GM12878 (cell line): Measurements from ENCODE around the gene PCDHGC3. TPM values are rescaled to one million over a fixed set of nuclear protein-coding genes. Genes with fewer than 3 reads are reported as not detected.

ENCODE experiments used
- ATF3 ChIP-seq: IDR thresholded peaks from 2 replicates; pipeline ENCODE4 v1.6.1; 2011; ENCODE audit warnings: low read depth, mild to moderate bottlenecking, low read length, moderate library complexity, borderline replicate concordance; ENCODE audit errors: extremely low read depth
- BCL11A ChIP-seq: IDR thresholded peaks from 2 replicates; pipeline ENCODE4 v1.6.1; 2011; ENCODE audit warnings: low read depth, low read length
- BRCA1 ChIP-seq: IDR thresholded peaks from 2 replicates; pipeline ENCODE4 v1.6.1; 2011; ENCODE audit warnings: low read depth, low read length, improper control_type of control experiment
- CBX5 ChIP-seq: sonication (generic); IDR thresholded peaks from 2 replicates; pipeline ENCODE4 v1.6.1; 2016; ENCODE audit warnings: low read depth, moderate library complexity, mild to moderate bottlenecking, inconsistent platforms
- ELK1 ChIP-seq: IDR thresholded peaks from 2 replicates; pipeline ENCODE4 v1.6.1; 2012; ENCODE audit warnings: low read depth, low read length, improper control_type of control experiment
- EZH2 ChIP-seq: IDR thresholded peaks from 2 replicates; pipeline ENCODE4 v1.6.1; 2012; ENCODE audit warnings: low read depth, mild to moderate bottlenecking, control low read depth, inconsistent platforms, low read length, borderline replicate concordance; ENCODE audit not compliant: control insufficient read depth
- FOS ChIP-seq: IDR thresholded peaks from 3 replicates; pipeline ENCODE4 v1.6.1; 2011; ENCODE audit warnings: borderline replicate concordance; ENCODE audit not compliant: insufficient read length; ENCODE audit errors: extremely low read depth
- HDGF ChIP-seq: fragments of 450-650 bp; IDR thresholded peaks from 2 replicates; pipeline ENCODE4 v1.6.1; 2016; ENCODE audit warnings: antibody characterized with exemption
- KDM1A ChIP-seq: fragments of 200-600 bp; sonication (generic); IDR thresholded peaks from 2 replicates; pipeline ENCODE4 v1.6.1; 2016; ENCODE audit warnings: borderline replicate concordance
- KLF5 ChIP-seq: fragments of 450-650 bp; IDR thresholded peaks from 2 replicates; pipeline ENCODE4 v1.6.1; 2014; ENCODE audit warnings: mild to moderate bottlenecking; ENCODE audit not compliant: partially characterized antibody
- MTA2 ChIP-seq: fragments of 450-650 bp; IDR thresholded peaks from 2 replicates; pipeline ENCODE4 v1.6.1; 2016; ENCODE audit warnings: low read depth, mild to moderate bottlenecking, moderate library complexity
- MYB ChIP-seq: fragments of 150-350 bp; IDR thresholded peaks from 2 replicates; pipeline ENCODE4 v1.6.1; 2014; ENCODE audit warnings: mild to moderate bottlenecking, low read depth, low read length, borderline replicate concordance
- PML ChIP-seq: IDR thresholded peaks from 2 replicates; pipeline ENCODE4 v1.6.1; 2012; ENCODE audit warnings: low read length, inconsistent platforms
- POLR2AphosphoS2 ChIP-seq: IDR thresholded peaks from 2 replicates; pipeline ENCODE4 v1.6.1; 2011; ENCODE audit warnings: low read depth, mild to moderate bottlenecking, low read length, improper control_type of control experiment, moderate library complexity
- RELA ChIP-seq: fragments of 450-650 bp; IDR thresholded peaks from 2 replicates; pipeline ENCODE4 v1.8.0; 2014; ENCODE audit warnings: borderline replicate concordance; ENCODE audit not compliant: partially characterized antibody
- SMC3 ChIP-seq: IDR thresholded peaks from 2 replicates; pipeline ENCODE4 v1.6.1; 2011; ENCODE audit warnings: low read length, improper control_type of control experiment, borderline replicate concordance
- SUPT20H ChIP-seq: IDR thresholded peaks from 2 replicates; pipeline ENCODE4 v1.6.1; 2011; ENCODE audit warnings: low read depth, mild to moderate bottlenecking, low read length, moderate library complexity, borderline replicate concordance; ENCODE audit not compliant: control insufficient read depth
- TARDBP ChIP-seq: IDR thresholded peaks from 2 replicates; pipeline ENCODE4 v1.6.1; 2016; ENCODE audit warnings: borderline replicate concordance
- USF2 ChIP-seq: IDR thresholded peaks from 2 replicates; pipeline ENCODE4 v1.6.1; 2011; ENCODE audit warnings: low read depth, low read length, improper control_type of control experiment, borderline replicate concordance
- ZBED1 ChIP-seq: IDR thresholded peaks from 2 replicates; pipeline ENCODE4 v1.6.1; 2016; ENCODE audit warnings: borderline replicate concordance
- ZBTB4 ChIP-seq: fragments of 450-650 bp; formaldehyde crosslinking; IDR thresholded peaks from 2 replicates; pipeline ENCODE4 v1.4.0; 2022; ENCODE audit warnings: mild to moderate bottlenecking, moderate library complexity
- ZNF24 ChIP-seq: fragments of 450-650 bp; IDR thresholded peaks from 2 replicates; pipeline ENCODE4 v1.6.1; 2017; ENCODE audit warnings: antibody characterized with exemption, mild to moderate bottlenecking
- ZNF384 ChIP-seq: IDR thresholded peaks from 2 replicates; pipeline ENCODE4 v1.6.1; 2012; ENCODE audit warnings: low read depth, mild to moderate bottlenecking, low read length, improper control_type of control experiment, borderline replicate concordance
- ZSCAN29 ChIP-seq: fragments of 450-650 bp; IDR thresholded peaks from 2 replicates; pipeline ENCODE4 v1.6.1; 2017; ENCODE audit warnings: mild to moderate bottlenecking, moderate library complexity
- polyA plus RNA-seq, 11 experiments: library from polyadenylated mRNA; depleted of rRNA in 4 of 11; unstranded in 6 of 11; stranded (reverse) in 5 of 11; fragments of >200 nt; fragmentation: Nextera tagmentation in 4 of 11; fragmentation: Illumina TruSeq in 1 of 11; extraction: Ambion mirVana in 4 of 11; extraction: Trizol in 1 of 11; gene quantifications; 1 replicate in 1 of 11; 2 replicates in 10 of 11; pipeline versions ENCODE4 v1.2.1 to v1.2.3, GENCODE V29; 2011 to 2016; ENCODE audit warnings: inconsistent platforms in 2 of 11, missing spikeins in 2 of 11, low read depth in 1 of 11
- total RNA-seq, 4 experiments: library from RNA; depleted of rRNA in 3 of 4; stranded (reverse); fragments of >200 nt in 3 of 4; fragmentation: Illumina TruSeq in 1 of 4; extraction: Trizol in 1 of 4; gene quantifications; 2 replicates each; pipeline versions ENCODE4 v1.2.1 to v1.2.3, GENCODE V29; 2013 to 2021
- TF ChIP-seq, protein P1 (sequence below): fragments of 450-650 bp; IDR thresholded peaks from 2 replicates; pipeline ENCODE4 v1.6.1; 2017; ENCODE audit warnings: borderline replicate concordance

The PCDHGC3 gene
- total and polyA plus RNA-seq, 10 of the 15 experiments (the other 5 are each of a cell fraction or from before 2014, with no cell fraction given) = 0.53 to 22.1 (median 12.0) TPM

DNA sequence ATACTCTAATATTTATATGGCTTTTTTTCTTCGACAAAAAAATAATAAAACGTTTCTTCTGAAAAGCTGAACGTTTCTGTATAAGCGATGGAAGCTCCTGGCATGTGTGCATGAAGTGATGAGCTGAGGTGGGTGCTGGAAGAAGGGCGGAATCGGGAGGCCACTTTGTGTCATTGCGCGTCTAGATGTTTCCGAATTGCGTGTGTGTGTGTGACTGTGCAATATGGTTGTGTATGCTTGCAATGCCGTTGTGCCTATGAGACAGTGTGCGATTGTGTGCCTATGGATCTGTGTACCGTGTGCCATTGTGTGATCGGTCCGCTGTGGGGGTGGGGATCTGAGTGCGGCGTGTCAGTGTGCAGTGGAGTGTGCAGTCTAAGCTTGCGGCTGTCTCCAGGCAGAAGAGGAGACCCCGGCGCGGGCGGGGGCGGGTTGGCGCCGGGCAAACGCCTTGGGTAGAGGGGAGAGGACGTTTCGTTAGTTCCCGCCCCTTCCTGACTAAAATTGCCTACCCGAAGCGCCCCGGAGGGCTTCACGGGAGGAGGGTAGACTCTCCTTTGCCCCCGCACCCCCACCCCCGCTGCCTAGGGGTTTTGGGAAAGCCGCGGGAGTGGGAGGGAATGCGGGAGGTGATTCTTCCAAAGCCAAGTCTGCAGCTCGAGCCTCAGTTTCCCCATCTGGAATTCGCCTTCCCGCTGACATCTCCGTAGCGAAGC, 37.3 kb downstream of the PCDHGC3 start (continued):
- TF ChIP-seq ATF3 = no peak
- no peak for TF ChIP-seq FOS
- TF ChIP-seq, protein P1, sequence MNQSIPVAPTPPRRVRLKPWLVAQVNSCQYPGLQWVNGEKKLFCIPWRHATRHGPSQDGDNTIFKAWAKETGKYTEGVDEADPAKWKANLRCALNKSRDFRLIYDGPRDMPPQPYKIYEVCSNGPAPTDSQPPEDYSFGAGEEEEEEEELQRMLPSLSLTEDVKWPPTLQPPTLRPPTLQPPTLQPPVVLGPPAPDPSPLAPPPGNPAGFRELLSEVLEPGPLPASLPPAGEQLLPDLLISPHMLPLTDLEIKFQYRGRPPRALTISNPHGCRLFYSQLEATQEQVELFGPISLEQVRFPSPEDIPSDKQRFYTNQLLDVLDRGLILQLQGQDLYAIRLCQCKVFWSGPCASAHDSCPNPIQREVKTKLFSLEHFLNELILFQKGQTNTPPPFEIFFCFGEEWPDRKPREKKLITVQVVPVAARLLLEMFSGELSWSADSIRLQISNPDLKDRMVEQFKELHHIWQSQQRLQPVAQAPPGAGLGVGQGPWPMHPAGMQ = no peak
- TF ChIP-seq CBX5 = no peak
- no peak for TF ChIP-seq KLF5
- TF ChIP-seq RELA = no peak
- 0 out of 2 replicates have a peak, but pooled peaks have one; percentile 32 for TF ChIP-seq TARDBP
- no peak for TF ChIP-seq ZBTB4 (CRISPR knock-in tag)
- TF ChIP-seq EZH2 = no peak
- TF ChIP-seq SUPT20H = no peak
- TF ChIP-seq MTA2 = no peak
- no peak for TF ChIP-seq ZNF24
- TF ChIP-seq ZSCAN29 = no peak
- TF ChIP-seq USF2 = no peak
- no peak for TF ChIP-seq BCL11A
- TF ChIP-seq MYB = no peak
- TF ChIP-seq BRCA1 = no peak
- TF ChIP-seq ZNF384 = no peak
- TF ChIP-seq PML = no peak
- 0 out of 2 replicates have a peak, but pooled peaks have one; percentile 49 for TF ChIP-seq POLR2AphosphoS2
- TF ChIP-seq KDM1A = no peak
- no peak for TF ChIP-seq SMC3
- no peak for TF ChIP-seq ELK1
- 0 out of 2 replicates have a peak, but pooled peaks have one; percentile 5 for TF ChIP-seq ZBED1
- no peak for TF ChIP-seq HDGF
